Measurements from ENCODE around the gene TLE2. TPM values are rescaled to one million over a fixed set of nuclear protein-coding genes. Genes with fewer than 3 reads are reported as not detected.

TLE2 gene
- total RNA-seq, 1 experiment from 2014 or later: not detected

DNA sequence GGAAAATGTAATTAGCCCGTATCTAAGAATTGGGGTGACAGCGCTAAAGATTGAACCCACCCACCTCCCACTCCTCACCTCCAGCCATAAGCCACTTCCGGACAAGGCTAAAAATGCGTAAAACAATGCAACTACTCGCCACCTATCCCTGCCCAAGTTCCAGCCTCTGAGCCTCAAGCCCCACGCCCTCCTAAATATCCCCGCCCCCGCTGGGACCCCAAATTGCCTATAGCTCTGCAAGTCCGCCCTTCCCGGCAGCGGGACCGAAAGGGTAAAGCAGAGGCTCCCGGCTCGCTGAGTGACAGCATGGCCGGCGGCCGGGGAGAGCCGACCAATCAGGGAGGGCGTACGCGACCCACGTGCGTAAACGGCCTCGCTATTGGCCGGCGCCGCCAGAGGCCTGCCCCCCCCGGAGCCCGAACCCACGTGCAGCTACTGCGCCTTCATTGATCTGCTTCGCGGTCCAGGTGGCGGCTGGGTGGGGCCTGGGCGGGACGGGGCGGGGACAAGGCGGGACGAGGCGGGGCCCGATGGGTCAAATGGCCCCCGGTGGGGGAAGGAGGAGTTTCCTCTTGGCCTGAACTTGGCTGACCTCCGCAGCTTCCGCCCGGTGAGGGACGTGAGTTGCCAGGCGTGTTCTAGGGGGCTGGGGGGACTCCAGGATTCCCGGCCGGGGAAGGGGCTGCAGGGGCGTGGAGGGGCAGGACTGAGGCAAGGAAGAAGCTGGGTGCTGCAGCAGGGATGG, 51.9 kb downstream of the TLE2 start, which contains the start of gene TLE6:
TLE6 (plus strand) TSS at position 564 of the 745 bp plus-strand sequence. CDS start 670 bp downstream, outside the sequence.
- no peak within 1 kb of the TSS for H3K27ac ChIP-seq (ENCODE audit: low read length)
- H3K27me3 ChIP-seq (ENCODE audit: low read length): no peaks in the 10 kb centered on the region
- H4K20me1 ChIP-seq (ENCODE audit: insufficient read depth, low read depth, low read length): no peaks in the 10 kb centered on the region
- no peaks in the 10 kb centered on the region for H3K9me3 ChIP-seq (ENCODE audit: low read length)
- H3K9ac ChIP-seq (ENCODE audit: low read length): peak within 1 kb of the TSS; percentile 58
- peak within 1 kb of the TSS; percentile 65; the same call in 1 of the 2 replicates for H2AFZ ChIP-seq (ENCODE audit: low read length)
- no peaks in the 10 kb centered on the region for H3K9me2 ChIP-seq (replicated peaks; ENCODE audit: insufficient read depth, low read length)
- H3K36me3 ChIP-seq (ENCODE audit: insufficient read depth, low read length): no peaks in the 10 kb centered on the region
- H3K79me2 ChIP-seq (ENCODE audit: low read length): no peaks in the 10 kb centered on the region
- H3K4me1 ChIP-seq (ENCODE audit: low read length): peaks cover 14% of the 10 kb centered on the region
- peak within 1 kb of the TSS; percentile 69 for H3K4me2 ChIP-seq (ENCODE audit: low read depth, low read length, poor library complexity, severe bottlenecking)
- H3K4me3 ChIP-seq (ENCODE audit: low read length): peak within 1 kb of the TSS; percentile 56
- peak; percentile 99 for DNase-seq

DNA sequence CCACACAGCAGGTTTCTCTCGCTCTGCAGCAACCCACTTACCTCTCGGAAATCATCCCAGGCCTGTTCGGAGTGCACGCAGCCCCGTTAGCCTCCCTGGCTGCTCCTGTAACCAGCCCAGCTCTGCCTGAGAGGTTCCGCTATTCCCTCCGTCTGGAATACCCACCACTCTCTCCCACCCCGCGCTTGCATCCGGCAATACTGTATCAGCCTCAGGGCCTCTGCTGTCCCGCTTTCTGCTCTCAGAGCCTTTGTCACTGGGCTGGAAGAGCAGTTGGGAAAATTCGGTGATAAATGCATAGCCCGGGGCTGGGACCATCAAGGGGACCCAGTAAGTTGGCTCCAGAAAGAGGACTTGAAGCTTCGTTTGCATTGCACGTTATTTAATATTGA, 52.5 kb downstream of the TLE2 start:
- Histone ChIP-seq H3K9ac (ENCODE audit: low read length) (peak overlapping the region; percentile 41), H3K9me2 (replicated peaks; ENCODE audit: insufficient read depth, low read length) (no peaks in the 10 kb centered on the region), H3K27ac (ENCODE audit: low read length) (no peak overlapping the region)

DNA sequence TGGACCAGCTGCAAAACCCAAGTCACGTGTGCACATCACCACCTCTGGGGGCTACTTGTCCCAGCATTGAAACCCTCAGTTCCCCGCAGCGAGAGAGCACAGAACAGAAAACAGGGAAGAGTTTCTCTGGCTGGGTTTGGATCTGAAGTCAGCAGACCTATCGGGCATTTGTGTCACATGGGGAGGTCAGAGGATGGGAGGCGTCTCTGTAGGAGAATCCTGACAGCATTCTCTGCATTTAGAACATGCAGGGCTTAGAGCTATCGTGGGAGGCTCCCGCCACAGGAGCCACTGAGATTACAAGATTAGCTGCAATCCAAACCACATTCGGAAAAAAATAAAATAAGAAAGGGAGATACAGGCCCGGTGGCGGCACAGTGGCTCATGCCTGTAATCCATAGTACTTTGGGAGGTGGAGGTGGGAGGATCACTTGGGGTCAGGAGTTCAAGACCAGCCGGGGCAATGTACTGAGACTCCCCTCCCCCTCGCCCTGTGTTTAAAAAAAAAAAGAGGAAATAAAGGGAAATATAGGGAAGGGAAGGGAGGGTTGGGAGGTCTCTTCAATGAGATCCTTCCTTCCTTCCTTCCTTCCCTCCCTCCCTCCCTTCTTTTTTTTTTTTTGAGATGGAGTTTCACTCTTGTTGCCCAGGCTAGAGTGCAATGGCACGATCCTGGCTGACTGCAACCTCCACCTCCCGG, 54.6 kb downstream of the TLE2 start:
- Histone ChIP-seq H3K36me3 (ENCODE audit: insufficient read depth, low read length) (no peaks in the 10 kb centered on the region), H4K20me1 (ENCODE audit: insufficient read depth, low read depth, low read length) (no peaks in the 10 kb centered on the region), H3K4me1 (ENCODE audit: low read length) (peaks cover 14% of the 10 kb centered on the region), H3K9me2 (replicated peaks; ENCODE audit: insufficient read depth, low read length) (no peaks in the 10 kb centered on the region), H2AFZ (ENCODE audit: low read length) (no peak overlapping the region), H3K27ac (ENCODE audit: low read length) (no peak overlapping the region), H3K79me2 (ENCODE audit: low read length) (no peaks in the 10 kb centered on the region), H3K4me2 (ENCODE audit: low read depth, low read length, poor library complexity, severe bottlenecking) (no peak overlapping the region), H3K27me3 (ENCODE audit: low read length) (no peaks in the 10 kb centered on the region), H3K4me3 (ENCODE audit: low read length) (no peak overlapping the region), H3K9ac (ENCODE audit: low read length) (no peak overlapping the region), H3K9me3 (ENCODE audit: low read length) (no peaks in the 10 kb centered on the region)
- no peak for DNase-seq

More for the DNA sequence above, 52.5 kb downstream of the TLE2 start:
- Histone ChIP-seq H3K4me2 (ENCODE audit: low read depth, low read length, poor library complexity, severe bottlenecking) (peak overlapping the region; percentile 69), H3K4me1 (ENCODE audit: low read length) (peaks cover 14% of the 10 kb centered on the region), H3K36me3 (ENCODE audit: insufficient read depth, low read length) (no peaks in the 10 kb centered on the region), H3K9me3 (ENCODE audit: low read length) (no peaks in the 10 kb centered on the region), H4K20me1 (ENCODE audit: insufficient read depth, low read depth, low read length) (no peaks in the 10 kb centered on the region), H3K27me3 (ENCODE audit: low read length) (no peaks in the 10 kb centered on the region), H2AFZ (ENCODE audit: low read length) (peak overlapping the region; percentile 65; the same call in 1 of the 2 replicates), H3K79me2 (ENCODE audit: low read length) (no peaks in the 10 kb centered on the region), H3K4me3 (ENCODE audit: low read length) (peak overlapping the region; percentile 53)
- no peak for DNase-seq

DNA sequence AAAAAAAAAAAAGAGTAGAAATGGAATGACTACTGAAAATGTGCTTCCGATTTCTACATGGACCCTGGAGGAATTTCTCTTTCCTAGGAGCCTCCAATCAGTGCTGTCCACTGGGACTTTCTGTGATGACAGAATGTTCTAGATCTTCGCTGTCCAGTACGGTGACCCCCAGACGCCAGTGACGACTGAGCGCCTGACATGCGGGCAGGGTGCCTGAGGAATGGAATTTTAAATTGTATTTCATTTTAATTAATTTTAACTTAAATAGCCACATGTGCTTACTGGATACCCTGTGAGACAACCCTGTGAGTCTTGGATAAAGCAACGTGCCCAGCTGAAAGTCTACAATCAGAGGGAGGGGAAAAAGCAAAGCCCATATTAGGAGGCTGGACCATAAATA, 55.9 kb downstream of the TLE2 start:
- H3K9me3 ChIP-seq (ENCODE audit: low read length): no peaks in the 10 kb centered on the region
- no peaks in the 10 kb centered on the region for H4K20me1 ChIP-seq (ENCODE audit: insufficient read depth, low read depth, low read length)
- H2AFZ ChIP-seq (ENCODE audit: low read length): no peak overlapping the region
- H3K9me2 ChIP-seq (replicated peaks; ENCODE audit: insufficient read depth, low read length): no peaks in the 10 kb centered on the region
- no peak overlapping the region for H3K4me2 ChIP-seq (ENCODE audit: low read depth, low read length, poor library complexity, severe bottlenecking)
- no peak overlapping the region for H3K27ac ChIP-seq (ENCODE audit: low read length)
- no peaks in the 10 kb centered on the region for H3K36me3 ChIP-seq (ENCODE audit: insufficient read depth, low read length)
- no peaks in the 10 kb centered on the region for H3K79me2 ChIP-seq (ENCODE audit: low read length)
- H3K27me3 ChIP-seq (ENCODE audit: low read length): no peaks in the 10 kb centered on the region
- no peak overlapping the region for H3K4me3 ChIP-seq (ENCODE audit: low read length)
- H3K4me1 ChIP-seq (ENCODE audit: low read length): peaks cover 14% of the 10 kb centered on the region
- H3K9ac ChIP-seq (ENCODE audit: low read length): no peak overlapping the region
- no peak for DNase-seq

DNA sequence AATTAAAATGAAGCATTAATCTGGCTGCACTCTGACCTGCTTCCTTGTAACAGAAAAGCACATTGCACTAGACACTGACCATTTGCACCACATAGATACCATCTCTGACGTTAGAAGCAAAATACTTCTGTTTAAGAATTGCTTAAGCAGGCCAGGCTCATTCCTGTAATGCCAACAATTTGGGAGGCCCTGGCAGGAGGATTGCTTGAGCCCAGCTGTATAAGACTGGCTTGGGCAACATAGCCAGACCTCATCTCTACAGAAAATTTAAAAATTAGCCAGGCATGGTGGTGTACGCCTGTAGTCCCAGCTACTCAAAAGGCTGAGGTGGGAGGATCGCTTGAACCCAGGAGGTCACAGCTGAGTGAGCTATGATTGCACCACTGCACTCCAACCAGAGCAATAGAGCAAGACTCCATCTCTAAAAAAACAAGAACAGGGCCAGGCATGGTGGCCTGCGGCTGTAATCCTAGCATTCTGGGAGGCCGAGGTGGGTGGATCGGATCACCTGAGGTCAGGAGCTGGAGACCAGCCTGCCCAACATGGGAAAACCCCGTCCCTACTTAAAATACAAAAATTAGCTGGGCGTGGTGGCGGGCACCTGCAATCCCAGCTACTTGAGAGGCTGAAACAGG, 58.8 kb downstream of the TLE2 start:
- Histone ChIP-seq H3K9ac (ENCODE audit: low read length) (no peak overlapping the region), H2AFZ (ENCODE audit: low read length) (no peak overlapping the region), H3K9me3 (ENCODE audit: low read length) (no peaks in the 10 kb centered on the region), H3K4me1 (ENCODE audit: low read length) (no peaks in the 10 kb centered on the region), H3K36me3 (ENCODE audit: insufficient read depth, low read length) (no peaks in the 10 kb centered on the region), H3K9me2 (replicated peaks; ENCODE audit: insufficient read depth, low read length) (no peaks in the 10 kb centered on the region), H3K4me3 (ENCODE audit: low read length) (no peak overlapping the region), H4K20me1 (ENCODE audit: insufficient read depth, low read depth, low read length) (no peaks in the 10 kb centered on the region), H3K27ac (ENCODE audit: low read length) (no peak overlapping the region), H3K27me3 (ENCODE audit: low read length) (no peaks in the 10 kb centered on the region), H3K4me2 (ENCODE audit: low read depth, low read length, poor library complexity, severe bottlenecking) (no peak overlapping the region), H3K79me2 (ENCODE audit: low read length) (no peaks in the 10 kb centered on the region)
- DNase-seq: no peak

DNA sequence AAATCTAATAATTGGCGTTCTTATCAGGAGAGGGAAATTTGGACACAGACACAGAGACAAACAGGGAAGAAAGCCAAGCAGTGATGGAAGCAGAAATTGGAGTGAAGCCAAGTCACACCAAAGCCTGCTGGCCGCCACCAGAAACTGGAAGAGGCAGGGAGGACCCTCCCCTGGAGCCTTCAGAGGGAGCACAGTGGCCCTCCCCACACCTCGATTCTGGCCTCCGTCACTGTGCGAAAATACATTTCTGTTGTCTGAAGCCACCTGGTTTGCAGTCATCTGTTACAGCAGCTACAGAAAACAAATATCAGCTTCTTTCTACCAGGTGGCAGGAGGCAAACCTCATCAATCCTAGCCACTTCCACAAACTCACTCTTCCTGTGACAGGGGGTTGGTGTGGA, 60.0 kb downstream of the TLE2 start:
- Histone ChIP-seq H3K27ac (ENCODE audit: low read length) (no peak overlapping the region), H3K4me3 (ENCODE audit: low read length) (no peak overlapping the region), H3K27me3 (ENCODE audit: low read length) (no peaks in the 10 kb centered on the region), H3K4me2 (ENCODE audit: low read depth, low read length, poor library complexity, severe bottlenecking) (no peak overlapping the region), H3K79me2 (ENCODE audit: low read length) (no peaks in the 10 kb centered on the region), H3K9me2 (replicated peaks; ENCODE audit: insufficient read depth, low read length) (no peaks in the 10 kb centered on the region), H3K4me1 (ENCODE audit: low read length) (no peaks in the 10 kb centered on the region), H3K9ac (ENCODE audit: low read length) (no peak overlapping the region), H4K20me1 (ENCODE audit: insufficient read depth, low read depth, low read length) (no peaks in the 10 kb centered on the region), H3K36me3 (ENCODE audit: insufficient read depth, low read length) (no peaks in the 10 kb centered on the region), H2AFZ (ENCODE audit: low read length) (no peak overlapping the region), H3K9me3 (ENCODE audit: low read length) (no peaks in the 10 kb centered on the region)
- DNase-seq: no peak

DNA sequence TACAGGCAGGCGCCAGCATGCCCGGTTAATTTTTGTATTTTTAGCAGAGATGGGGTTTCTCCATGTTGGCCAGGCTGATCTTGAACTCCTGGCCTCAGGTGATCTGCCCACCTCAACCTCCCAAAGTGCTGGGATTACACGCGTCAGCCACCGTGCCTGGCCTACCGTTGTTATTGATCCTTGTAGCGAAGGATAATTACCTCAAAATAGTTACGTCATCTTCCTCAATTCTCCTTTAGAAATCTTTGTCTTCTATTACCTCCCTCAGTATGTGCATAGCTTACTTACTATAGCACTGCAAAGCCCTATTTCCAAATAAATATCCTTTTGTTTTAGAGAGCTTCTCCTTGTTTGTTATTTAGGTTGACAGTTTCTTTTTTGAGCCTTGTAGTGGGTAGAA, 61.1 kb downstream of the TLE2 start:
- H3K36me3 ChIP-seq (ENCODE audit: insufficient read depth, low read length): no peaks in the 10 kb centered on the region
- H3K9me3 ChIP-seq (ENCODE audit: low read length): no peaks in the 10 kb centered on the region
- no peaks in the 10 kb centered on the region for H3K79me2 ChIP-seq (ENCODE audit: low read length)
- no peaks in the 10 kb centered on the region for H3K9me2 ChIP-seq (replicated peaks; ENCODE audit: insufficient read depth, low read length)
- no peaks in the 10 kb centered on the region for H3K4me1 ChIP-seq (ENCODE audit: low read length)
- no peak overlapping the region for H3K4me2 ChIP-seq (ENCODE audit: low read depth, low read length, poor library complexity, severe bottlenecking)
- no peak overlapping the region for H3K9ac ChIP-seq (ENCODE audit: low read length)
- no peaks in the 10 kb centered on the region for H3K27me3 ChIP-seq (ENCODE audit: low read length)
- no peak overlapping the region for H3K27ac ChIP-seq (ENCODE audit: low read length)
- H2AFZ ChIP-seq (ENCODE audit: low read length): no peak overlapping the region
- H3K4me3 ChIP-seq (ENCODE audit: low read length): no peak overlapping the region
- H4K20me1 ChIP-seq (ENCODE audit: insufficient read depth, low read depth, low read length): no peaks in the 10 kb centered on the region
- DNase-seq: no peak

DNA sequence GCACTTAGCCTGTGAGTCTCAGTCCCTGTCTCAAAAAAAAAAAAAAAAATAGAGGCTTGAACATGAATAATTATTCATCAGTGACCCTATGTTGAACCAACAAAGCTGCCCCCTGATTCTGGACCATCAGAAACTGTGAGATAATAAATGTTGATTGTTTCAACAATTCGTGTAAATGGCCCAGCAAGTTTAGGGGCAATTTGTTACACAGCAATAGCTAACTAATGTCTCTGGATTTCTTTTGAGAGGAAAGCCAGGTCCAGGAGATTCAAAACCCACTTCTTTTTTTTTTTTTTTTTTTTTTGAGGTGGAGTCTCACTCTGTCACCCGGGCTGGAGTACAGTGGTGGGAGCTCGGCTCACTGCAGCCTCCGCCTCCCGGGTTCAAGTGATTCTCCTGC, 64.2 kb downstream of the TLE2 start:
- Histone ChIP-seq H3K9ac (ENCODE audit: low read length) (no peak overlapping the region), H3K4me2 (ENCODE audit: low read depth, low read length, poor library complexity, severe bottlenecking) (no peak overlapping the region), H3K27me3 (ENCODE audit: low read length) (no peaks in the 10 kb centered on the region), H3K9me3 (ENCODE audit: low read length) (no peaks in the 10 kb centered on the region), H3K4me1 (ENCODE audit: low read length) (no peaks in the 10 kb centered on the region), H3K27ac (ENCODE audit: low read length) (no peak overlapping the region), H3K79me2 (ENCODE audit: low read length) (no peaks in the 10 kb centered on the region), H3K9me2 (replicated peaks; ENCODE audit: insufficient read depth, low read length) (no peaks in the 10 kb centered on the region), H3K4me3 (ENCODE audit: low read length) (no peak overlapping the region), H2AFZ (ENCODE audit: low read length) (no peak overlapping the region), H3K36me3 (ENCODE audit: insufficient read depth, low read length) (no peaks in the 10 kb centered on the region), H4K20me1 (ENCODE audit: insufficient read depth, low read depth, low read length) (no peaks in the 10 kb centered on the region)
- DNase-seq: no peak

All from Karpas-422 (cell line).